Ishikawa (cell line): ENCODE data around the gene SCYL1.

Experiments
- CEBPB ChIP-seq: IDR thresholded peaks from 2 replicates; pipeline ENCODE4 v1.6.1; 2012
- EP300 ChIP-seq: IDR thresholded peaks from 2 replicates; pipeline ENCODE4 v1.6.1; 2012; ENCODE audit warnings: borderline replicate concordance
- NFIC ChIP-seq: IDR thresholded peaks from 2 replicates; pipeline ENCODE4 v1.6.1; 2012
- TAF1 ChIP-seq: IDR thresholded peaks from 2 replicates; pipeline ENCODE4 v1.6.1; 2012; ENCODE audit warnings: low read depth, mild to moderate bottlenecking
- TEAD4 ChIP-seq: IDR thresholded peaks from 2 replicates; pipeline ENCODE4 v1.6.1; 2012
- TF ChIP-seq, protein P1 (sequence below): IDR thresholded peaks from 2 replicates; pipeline ENCODE4 v1.6.1; 2012; ENCODE audit warnings: low read depth, mild to moderate bottlenecking

DNA sequence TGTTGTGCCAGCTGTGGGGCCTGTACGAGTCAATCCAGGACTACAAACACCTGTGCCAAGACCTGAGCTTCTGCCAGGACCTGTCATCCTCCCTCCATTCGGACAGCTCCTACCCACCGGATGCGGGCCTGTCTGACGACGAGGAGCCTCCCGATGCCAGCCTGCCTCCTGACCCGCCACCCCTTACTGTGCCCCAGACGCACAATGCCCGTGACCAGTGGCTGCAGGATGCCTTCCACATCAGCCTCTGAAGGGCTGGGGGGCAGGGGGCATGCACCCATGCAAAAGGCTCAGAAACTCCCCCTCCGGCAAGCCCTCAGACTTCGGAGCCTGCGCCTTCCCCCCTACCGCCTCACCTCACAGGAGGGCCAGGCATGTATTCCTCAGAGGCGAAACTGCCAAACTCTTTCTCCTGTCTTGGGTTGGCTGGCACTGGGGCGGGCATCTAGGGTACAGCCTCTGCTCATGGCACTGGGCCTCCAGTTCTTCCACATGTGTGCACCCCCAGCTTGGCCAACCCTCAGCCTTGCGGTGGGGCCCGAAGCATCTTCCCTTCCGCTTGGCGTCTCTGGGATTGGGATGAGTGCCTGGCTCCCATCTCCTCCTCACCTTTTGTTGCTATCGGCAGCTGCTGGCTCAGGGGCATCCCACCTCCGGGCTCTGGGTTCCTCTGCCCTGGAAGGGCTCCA is 48.7 kb downstream of the SCYL1 start:
- no peak for TF ChIP-seq CEBPB
- no peak for TF ChIP-seq TEAD4
- TF ChIP-seq EP300 = no peak
- TF ChIP-seq, protein P1, sequence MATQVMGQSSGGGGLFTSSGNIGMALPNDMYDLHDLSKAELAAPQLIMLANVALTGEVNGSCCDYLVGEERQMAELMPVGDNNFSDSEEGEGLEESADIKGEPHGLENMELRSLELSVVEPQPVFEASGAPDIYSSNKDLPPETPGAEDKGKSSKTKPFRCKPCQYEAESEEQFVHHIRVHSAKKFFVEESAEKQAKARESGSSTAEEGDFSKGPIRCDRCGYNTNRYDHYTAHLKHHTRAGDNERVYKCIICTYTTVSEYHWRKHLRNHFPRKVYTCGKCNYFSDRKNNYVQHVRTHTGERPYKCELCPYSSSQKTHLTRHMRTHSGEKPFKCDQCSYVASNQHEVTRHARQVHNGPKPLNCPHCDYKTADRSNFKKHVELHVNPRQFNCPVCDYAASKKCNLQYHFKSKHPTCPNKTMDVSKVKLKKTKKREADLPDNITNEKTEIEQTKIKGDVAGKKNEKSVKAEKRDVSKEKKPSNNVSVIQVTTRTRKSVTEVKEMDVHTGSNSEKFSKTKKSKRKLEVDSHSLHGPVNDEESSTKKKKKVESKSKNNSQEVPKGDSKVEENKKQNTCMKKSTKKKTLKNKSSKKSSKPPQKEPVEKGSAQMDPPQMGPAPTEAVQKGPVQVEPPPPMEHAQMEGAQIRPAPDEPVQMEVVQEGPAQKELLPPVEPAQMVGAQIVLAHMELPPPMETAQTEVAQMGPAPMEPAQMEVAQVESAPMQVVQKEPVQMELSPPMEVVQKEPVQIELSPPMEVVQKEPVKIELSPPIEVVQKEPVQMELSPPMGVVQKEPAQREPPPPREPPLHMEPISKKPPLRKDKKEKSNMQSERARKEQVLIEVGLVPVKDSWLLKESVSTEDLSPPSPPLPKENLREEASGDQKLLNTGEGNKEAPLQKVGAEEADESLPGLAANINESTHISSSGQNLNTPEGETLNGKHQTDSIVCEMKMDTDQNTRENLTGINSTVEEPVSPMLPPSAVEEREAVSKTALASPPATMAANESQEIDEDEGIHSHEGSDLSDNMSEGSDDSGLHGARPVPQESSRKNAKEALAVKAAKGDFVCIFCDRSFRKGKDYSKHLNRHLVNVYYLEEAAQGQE = no peak
- TF ChIP-seq TAF1 = no peak
- TF ChIP-seq NFIC = no peak
